Neural progenitor cell (in vitro differentiated cells): Measurements from ENCODE around the gene ARHGEF25. TPM values are rescaled to one million over a fixed set of nuclear protein-coding genes. Genes with fewer than 3 reads are reported as not detected.
"Not testable (repeated sequence)": the region's sequence is repeated elsewhere in the genome, so short reads cannot be mapped to it uniquely, and the experiment has no call there.

Source experiments
- DNase-seq: peaks from one replicate; pipeline ENCODE4 v3.0.0-alpha.2; 2016; ENCODE audit warnings: low spot score
- H2AFZ ChIP-seq: fragments of 200-600 bp; sonication (generic); replicated peaks from 2 replicates; pipeline ENCODE4 v1.6.1; 2016; ENCODE audit warnings: antibody characterized with exemption
- H3F3A ChIP-seq: fragments of 200-600 bp; sonication (generic); 2 replicates; pipeline ENCODE4 v1.6.1; 2016; ENCODE audit warnings: antibody characterized with exemption, low read depth
- H3K27ac ChIP-seq: fragments of 200-600 bp; sonication (generic); 2 replicates; pipeline ENCODE4 v1.5.1; 2016; ENCODE audit warnings: mild to moderate bottlenecking
- H3K27me3 ChIP-seq: fragments of 200-600 bp; sonication (generic); 2 replicates; pipeline ENCODE4 v1.6.1; 2016; ENCODE audit warnings: mild to moderate bottlenecking, moderate library complexity
- H3K36me3 ChIP-seq: fragments of 200-600 bp; sonication (generic); 2 replicates; pipeline ENCODE4 v1.5.1; 2016
- H3K4me1 ChIP-seq: fragments of 200-600 bp; sonication (generic); 2 replicates; pipeline ENCODE4 v1.6.1; 2016; ENCODE audit warnings: mixed run types
- H3K4me2 ChIP-seq: fragments of 200-600 bp; sonication (generic); 2 replicates; pipeline ENCODE4 v1.6.1; 2016
- H3K4me3 ChIP-seq: fragments of 200-600 bp; sonication (generic); 2 replicates; pipeline ENCODE4 v1.5.1; 2016
- H3K79me2 ChIP-seq: fragments of 200-600 bp; sonication (generic); 2 replicates; pipeline ENCODE4 v1.6.1; 2016; ENCODE audit warnings: low read depth
- H3K9ac ChIP-seq: fragments of 200-600 bp; sonication (generic); 2 replicates; pipeline ENCODE4 v1.6.1; 2016
- H3K9me3 ChIP-seq: fragments of 200-600 bp; sonication (generic); 2 replicates; pipeline ENCODE4 v1.5.1; 2016; ENCODE audit warnings: low read depth
- H4K20me1 ChIP-seq: fragments of 200-600 bp; sonication (generic); 2 replicates; pipeline ENCODE4 v1.6.1; 2016; ENCODE audit warnings: low read depth
- H3K27ac Mint-ChIP-seq: 3 replicates; pipeline ENCODE4 v1.8.0; 2021; ENCODE audit warnings: mixed read lengths
- H3K27me3 Mint-ChIP-seq: 2 replicates; pipeline ENCODE4 v1.8.0; 2022; ENCODE audit warnings: low read depth, mild to moderate bottlenecking, inconsistent platforms, moderate library complexity, mixed read lengths; ENCODE audit not compliant: insufficient read depth
- H3K36me3 Mint-ChIP-seq: 3 replicates; pipeline ENCODE4 v1.8.0; 2021; ENCODE audit warnings: mixed read lengths
- H3K4me1 Mint-ChIP-seq: 3 replicates; pipeline ENCODE4 v1.8.0; 2021; ENCODE audit warnings: mixed read lengths
- H3K4me3 Mint-ChIP-seq: 3 replicates; pipeline ENCODE4 v1.8.0; 2021; ENCODE audit warnings: mild to moderate bottlenecking, moderate library complexity, mixed read lengths
- H3K9me3 Mint-ChIP-seq: 3 replicates; pipeline ENCODE4 v1.8.0; 2020; ENCODE audit warnings: mixed read lengths
- CTCF ChIP-seq: fragments of 200-600 bp; sonication (generic); IDR thresholded peaks from 2 replicates; pipeline ENCODE4 v1.5.1; 2017; ENCODE audit warnings: antibody characterized with exemption, mild to moderate bottlenecking
- EZH2 ChIP-seq: fragments of 200-600 bp; sonication (generic); IDR thresholded peaks from 2 replicates; pipeline ENCODE4 v1.6.1; 2017; ENCODE audit warnings: antibody characterized with exemption, mild to moderate bottlenecking, moderate library complexity
- EZH2phosphoT487 ChIP-seq: fragments of 200-600 bp; sonication (generic); IDR thresholded peaks from 2 replicates; pipeline ENCODE4 v1.6.1; 2017; ENCODE audit warnings: antibody characterized with exemption
- total RNA-seq: library from RNA; depleted of rRNA; stranded (reverse); fragments of >200 nt; gene quantifications from 2 replicates; pipeline ENCODE4 v1.2.3, GENCODE V29; 2015; ENCODE audit warnings: low replicate concordance

Gene ARHGEF25
- total RNA-seq, 1 donor from 2014 or later, result 17.3 TPM

GRCh38 chr12:57585156-57585555 lies 26.1 kb upstream of the ARHGEF25 start:
- no peak overlapping the region for H3K4me3 Mint-ChIP-seq
- no peaks in the 10 kb centered on the region for H3K36me3 ChIP-seq
- peaks cover 2% of the 10 kb centered on the region for H3K27me3 ChIP-seq
- no peak overlapping the region for H3K27ac ChIP-seq
- peaks cover 2% of the 10 kb centered on the region for H3K27me3 Mint-ChIP-seq
- H3K36me3 Mint-ChIP-seq, result no peaks in the 10 kb centered on the region
- H2AFZ ChIP-seq, result no peak overlapping the region
- no peaks in the 10 kb centered on the region for H3K9me3 Mint-ChIP-seq
- H3K4me1 ChIP-seq, result no peaks in the 10 kb centered on the region
- no peak overlapping the region for H3K9ac ChIP-seq
- no peak overlapping the region for H3K27ac Mint-ChIP-seq
- H3K79me2 ChIP-seq, result no peaks in the 10 kb centered on the region
- no peak overlapping the region for H3K4me3 ChIP-seq
- H3K4me1 Mint-ChIP-seq, result no peaks in the 10 kb centered on the region
- peaks cover 4% of the 10 kb centered on the region for H4K20me1 ChIP-seq
- H3K4me2 ChIP-seq, result no peak overlapping the region
- H3F3A ChIP-seq, result peaks cover 9% of the 10 kb centered on the region
- no peaks in the 10 kb centered on the region for H3K9me3 ChIP-seq
- TF ChIP-seq EZH2phosphoT487, result no peak
- TF ChIP-seq EZH2, result no peak
- no peak for TF ChIP-seq CTCF
- no peak for DNase-seq

- H3K4me3 Mint-ChIP-seq, result no peak overlapping the region
- no peak overlapping the region for H3K4me3 ChIP-seq
- no peak for DNase-seq
- H3K36me3 ChIP-seq, result no peaks in the 10 kb centered on the region
- H3K9me3 Mint-ChIP-seq, result no peaks in the 10 kb centered on the region
- H2AFZ ChIP-seq, result no peak overlapping the region
- no peaks in the 10 kb centered on the region for H3K36me3 Mint-ChIP-seq
- H3K4me2 ChIP-seq, result no peak overlapping the region
- no peaks in the 10 kb centered on the region for H3K9me3 ChIP-seq
- H4K20me1 ChIP-seq, result peaks cover 4% of the 10 kb centered on the region
- no peak overlapping the region for H3K27ac Mint-ChIP-seq
- H3K27ac ChIP-seq, result no peak overlapping the region
- no peak overlapping the region for H3K9ac ChIP-seq
- H3K4me1 ChIP-seq, result no peaks in the 10 kb centered on the region
- TF ChIP-seq EZH2phosphoT487, result no peak
- no peak for TF ChIP-seq EZH2
- no peak for TF ChIP-seq CTCF
- H3K4me1 Mint-ChIP-seq, result peaks cover 5% of the 10 kb centered on the region
- no peaks in the 10 kb centered on the region for H3K79me2 ChIP-seq
- H3K27me3 ChIP-seq, result peaks cover 6% of the 10 kb centered on the region
- H3K27me3 Mint-ChIP-seq, result peaks cover 2% of the 10 kb centered on the region
- peaks cover 14% of the 10 kb centered on the region for H3F3A ChIP-seq
These were observed 25.1 kb upstream of the ARHGEF25 start for GRCh38 chr12:57586128-57586527.

GRCh38 chr12:57586832-57587429 lies 24.3 kb upstream of the ARHGEF25 start:
- DNase-seq, result no peak
- Mint-ChIP-seq H3K27me3 (peaks cover 2% of the 10 kb centered on the region), H3K36me3 (no peaks in the 10 kb centered on the region), H3K4me1 (peaks cover 10% of the 10 kb centered on the region), H3K27ac (no peak overlapping the region), H3K4me3 (no peak overlapping the region), H3K9me3 (no peaks in the 10 kb centered on the region)
- no peak overlapping the region for H3K9ac ChIP-seq
- no peak overlapping the region for H3K4me3 ChIP-seq
- H3K4me1 ChIP-seq, result peaks cover 2% of the 10 kb centered on the region
- H3K27ac ChIP-seq, result no peak overlapping the region
- H3F3A ChIP-seq, result peaks cover 14% of the 10 kb centered on the region
- TF ChIP-seq CTCF (no peak), EZH2phosphoT487 (no peak), EZH2 (no peak)
- H3K36me3 ChIP-seq, result no peaks in the 10 kb centered on the region
- H3K27me3 ChIP-seq, result peaks cover 6% of the 10 kb centered on the region
- H3K4me2 ChIP-seq, result no peak overlapping the region
- peaks cover 7% of the 10 kb centered on the region for H3K79me2 ChIP-seq
- no peak overlapping the region for H2AFZ ChIP-seq
- no peaks in the 10 kb centered on the region for H3K9me3 ChIP-seq
- H4K20me1 ChIP-seq, result peaks cover 4% of the 10 kb centered on the region

- not testable (repeated sequence) for H3K9ac ChIP-seq, H3K36me3 Mint-ChIP-seq, H3K9me3 ChIP-seq, DNase-seq, H2AFZ ChIP-seq, H3K36me3 ChIP-seq, H3K4me2 ChIP-seq, H3K4me3 Mint-ChIP-seq, H3K27me3 ChIP-seq, H3K27me3 Mint-ChIP-seq, H4K20me1 ChIP-seq, H3K4me1 ChIP-seq, H3K27ac ChIP-seq, H3K4me3 ChIP-seq, H3K27ac Mint-ChIP-seq, H3F3A ChIP-seq, H3K9me3 Mint-ChIP-seq
- H3K79me2 ChIP-seq, result peaks cover 21% of the 10 kb centered on the region
- H3K4me1 Mint-ChIP-seq, result peaks cover 16% of the 10 kb centered on the region
These were observed 22.2 kb upstream of the ARHGEF25 start for GRCh38 chr12:57588951-57589610.
